Stimulated activated CD8-positive, alpha-beta memory T cell treated with anti-CD3 and anti-CD28 coated beads, Interleukin-2, amount 100 ng/mL, for 1 hour (primary cell): ENCODE measurements around the gene HSDL1.
A peak's percentile ranks its signal among the peaks of the same experiment; 100 is the strongest.

ENCODE experiments used
- DNase-seq, 2 donors: peaks; one replicate each; pipeline ENCODE4 v3.0.0-alpha.2; 2020; ENCODE audit warnings: low read depth in 2 of 2

HSDL1 gene

GRCh38 chr16:84144859-84145639 is at the start of gene HSDL1, which contains the start of gene DNAAF1:
HSDL1 (minus strand) TSS chr16:84145177; CDS start chr16:84131321, 13,856 bp downstream.
DNAAF1 (plus strand) TSS chr16:84145308; CDS start chr16:84145441, 133 bp downstream.
- DNase-seq: peak; percentile 91 to 92

- no peak for DNase-seq
These were observed 49.0 kb upstream of the HSDL1 start for GRCh38 chr16:84194018-84194417.

- DNase-seq: no peak
These were observed 48.5 kb upstream of the HSDL1 start for GRCh38 chr16:84193480-84193879.

- no peak for DNase-seq
These were observed 46.5 kb upstream of the HSDL1 start for GRCh38 chr16:84191466-84191865.

GRCh38 chr16:84190731-84191388 is 45.9 kb upstream of the HSDL1 start, which contains the start of gene ADAD2:
ADAD2 (plus strand) TSS chr16:84191157; CDS start chr16:84191231, 74 bp downstream.
- DNase-seq: no peak

GRCh38 chr16:84186685-84187437 is 41.9 kb upstream of the HSDL1 start, which contains the start of gene TAF1C:
TAF1C (minus strand) TSS chr16:84187057; CDS start chr16:84184988, 2,069 bp downstream.
- peak; percentile 79 to 81 for DNase-seq

- DNase-seq: no peak
These were observed 39.8 kb upstream of the HSDL1 start for GRCh38 chr16:84184775-84185174.

GRCh38 chr16:84183911-84184591 is 39.1 kb upstream of the HSDL1 start:
- DNase-seq: no peak

GRCh38 chr16:84183572-84183875 is 38.5 kb upstream of the HSDL1 start:
- DNase-seq: no peak

- DNase-seq: no peak
These were observed 37.9 kb upstream of the HSDL1 start for GRCh38 chr16:84182680-84183571.

- DNase-seq: no peak
These were observed 37.1 kb upstream of the HSDL1 start for GRCh38 chr16:84182104-84182503.

- no peak for DNase-seq
These were observed 36.4 kb upstream of the HSDL1 start for GRCh38 chr16:84181144-84181915.

GRCh38 chr16:84180519-84181140 is 35.7 kb upstream of the HSDL1 start:
- DNase-seq: no peak

- DNase-seq: no peak
These were observed 34.8 kb upstream of the HSDL1 start for GRCh38 chr16:84179612-84180320.

GRCh38 chr16:84178892-84179611 is 34.1 kb upstream of the HSDL1 start:
- DNase-seq: no peak

GRCh38 chr16:84178146-84178765 is 33.3 kb upstream of the HSDL1 start:
- DNase-seq: no peak

- DNase-seq: no peak
These were observed 32.7 kb upstream of the HSDL1 start for GRCh38 chr16:84177741-84178073.
